KBM-7 (cell line): ENCODE data around the gene FOXP1.
A peak's percentile ranks its signal among the peaks of the same experiment; 100 is the strongest.

ENCODE experiments used
- DNase-seq: peaks from one replicate; pipeline ENCODE4 v3.0.0-alpha.2; 2015
- in situ Hi-C: fragments of 300-500 bp; cut with MboI; formaldehyde crosslinking; loops from 2 replicates; pipeline ENCODE4 v1.14.3; 2020; ENCODE audit warnings: low sequenced_read_pairs, low pct_unique_long_range_greater_than_20kb, mixed read lengths

Gene FOXP1

DNA sequence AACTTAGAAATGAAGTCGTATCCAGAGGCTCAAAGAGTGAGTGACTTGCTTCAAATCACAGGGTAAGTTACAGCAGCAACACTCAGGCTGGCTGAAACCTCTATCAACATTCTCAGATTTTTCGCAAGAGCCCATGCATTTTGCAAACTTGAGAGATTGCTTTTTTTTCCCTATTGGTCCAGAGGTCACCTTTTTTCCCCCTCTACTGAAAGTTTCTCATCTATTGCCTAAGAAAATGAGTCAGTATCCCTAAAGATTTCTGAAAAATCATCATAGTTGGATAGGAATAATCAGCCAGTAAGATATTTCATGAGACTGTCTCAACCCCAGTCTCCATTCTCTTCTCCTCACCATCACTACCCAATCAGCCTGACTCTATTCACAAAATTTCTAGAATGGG lies 410.6 kb downstream of the FOXP1 start:
- in situ Hi-C loops = no loop called here
- no peak for DNase-seq

DNA sequence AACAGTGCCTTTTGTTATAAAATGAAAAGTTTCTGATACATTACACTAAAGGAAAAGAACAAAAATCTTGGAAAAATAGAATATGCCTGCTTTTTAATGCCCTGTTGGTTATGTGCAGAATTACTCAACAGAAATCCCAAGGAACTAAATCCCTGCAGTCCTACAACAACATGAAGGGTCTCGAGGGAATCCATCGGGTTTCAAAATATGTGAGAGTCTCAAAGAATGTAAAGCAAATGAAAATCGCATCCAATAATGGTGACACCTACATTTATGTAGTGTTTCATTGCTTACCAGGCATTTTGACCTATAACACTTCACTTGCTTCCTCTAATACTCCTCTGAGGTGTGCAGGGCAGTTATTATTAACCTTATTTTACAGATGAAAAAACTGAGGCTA lies 411.3 kb downstream of the FOXP1 start:
- DNase-seq = no peak
- in situ Hi-C loops = no loop called here

DNA sequence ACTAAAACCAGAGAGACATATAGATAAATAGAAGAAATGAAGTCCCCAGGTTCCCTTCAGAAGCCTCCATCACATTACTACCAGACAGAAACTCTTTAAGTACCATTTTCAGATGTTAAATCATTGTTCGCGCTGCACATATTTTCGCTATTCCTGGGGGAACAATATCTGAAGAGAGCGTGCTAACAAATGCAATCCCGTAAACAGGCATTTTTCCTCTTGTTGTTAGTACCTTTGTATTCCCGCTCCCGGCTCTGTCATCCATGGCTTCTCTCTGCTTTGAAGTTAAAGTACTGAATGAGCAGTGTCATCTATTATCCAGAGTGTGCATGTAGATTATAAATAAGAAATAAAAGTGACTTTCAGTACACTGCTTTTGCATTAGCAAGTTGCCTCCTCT lies 412.3 kb downstream of the FOXP1 start:
- in situ Hi-C loops = no loop called here
- DNase-seq = no peak

DNA sequence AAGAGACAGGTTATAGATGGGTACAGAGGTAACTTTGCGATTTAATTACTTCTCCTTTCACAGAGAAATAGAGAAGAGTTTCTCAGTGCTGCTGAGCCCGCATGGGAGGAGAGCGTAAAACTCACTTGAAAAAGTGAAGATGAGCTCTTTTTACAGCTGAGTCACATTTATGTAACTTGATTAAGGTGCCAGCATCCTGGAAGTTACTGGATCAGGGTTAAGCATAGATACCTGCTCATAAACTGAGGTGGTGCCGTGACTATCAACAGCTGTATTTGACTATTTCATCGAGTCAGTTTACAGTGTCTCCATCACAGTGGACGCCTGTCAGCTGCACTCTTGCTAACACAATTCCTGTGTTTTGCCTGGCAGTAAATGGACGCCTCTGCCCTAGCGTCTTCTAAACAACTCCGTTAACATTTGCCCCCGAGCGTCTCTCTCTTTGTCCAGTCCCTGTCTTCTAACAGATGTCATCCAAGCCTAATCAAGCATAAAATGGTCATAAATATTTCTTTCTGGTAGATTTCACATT lies 414.6 kb downstream of the FOXP1 start:
- in situ Hi-C loops = no loop called here
- DNase-seq = peak; percentile 34

DNA sequence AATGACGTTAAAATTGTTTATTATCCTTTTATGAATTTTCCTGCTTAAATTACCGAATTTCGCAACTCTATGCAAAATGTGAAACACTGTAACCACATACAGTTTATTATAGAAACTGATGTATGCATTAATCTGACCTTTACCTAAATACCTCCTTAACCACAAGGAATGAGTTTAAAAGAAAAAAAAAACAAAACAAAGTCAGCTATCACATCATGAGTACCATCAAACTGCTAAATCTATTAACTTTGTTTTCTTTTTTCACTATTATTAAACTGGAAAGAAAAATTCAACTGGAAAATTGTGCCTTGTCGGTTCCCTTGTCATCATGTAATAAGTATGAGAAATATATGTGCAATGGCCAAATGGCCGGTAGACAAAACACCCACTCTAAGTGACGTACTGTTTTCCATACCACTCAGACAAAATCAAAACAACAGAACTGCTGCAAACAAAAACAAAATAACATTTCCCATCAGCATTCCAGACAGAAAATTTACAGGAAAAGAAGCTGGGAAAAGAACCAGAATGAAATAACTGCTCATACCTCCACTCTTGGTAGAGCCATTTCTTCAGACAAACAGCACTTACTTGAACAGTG lies 415.3 kb downstream of the FOXP1 start:
- no peak for DNase-seq
- in situ Hi-C loops = no loop called here

DNA sequence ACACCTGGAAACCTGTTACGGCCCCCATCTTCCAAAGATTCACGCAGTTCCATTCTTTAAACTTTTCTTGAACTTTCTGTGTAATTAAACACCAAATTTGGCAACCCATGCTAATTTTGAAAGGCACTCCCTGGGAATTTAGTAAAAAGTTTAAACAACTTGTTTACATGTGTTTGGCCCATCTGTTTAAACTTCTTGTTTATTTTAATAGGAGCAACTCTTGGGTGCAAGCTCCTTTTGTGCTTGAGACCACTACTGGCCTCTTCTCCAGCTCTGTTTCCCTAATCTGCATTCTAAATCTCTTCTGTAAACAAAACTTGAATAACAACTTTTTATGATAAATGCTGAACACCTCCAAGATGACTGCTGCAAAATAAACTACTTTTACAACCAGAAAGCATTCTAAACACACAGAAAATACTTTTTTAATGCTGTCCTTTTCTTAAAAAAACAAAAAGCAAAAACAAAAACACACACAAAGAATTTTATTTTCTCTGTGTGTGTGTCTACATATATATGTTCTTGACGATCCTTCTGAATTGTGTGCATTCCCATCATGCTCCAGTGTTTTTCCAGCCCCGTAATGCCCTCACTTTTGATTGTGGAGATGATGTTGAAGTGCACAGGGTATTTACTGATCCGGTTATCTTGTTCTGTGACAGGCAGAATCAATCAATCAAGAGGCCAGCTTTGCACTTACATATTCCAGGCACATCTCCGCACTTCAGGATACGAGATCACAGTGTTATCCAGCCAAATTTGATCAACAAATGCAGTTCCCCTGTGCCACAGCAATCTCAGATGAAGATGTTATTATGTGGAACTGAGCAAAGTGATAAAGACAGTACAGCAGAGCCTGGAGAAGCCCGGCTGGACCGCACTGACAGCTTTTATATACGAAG lies 416.9 kb downstream of the FOXP1 start:
- DNase-seq = no peak
- in situ Hi-C loops = no loop called here

DNA sequence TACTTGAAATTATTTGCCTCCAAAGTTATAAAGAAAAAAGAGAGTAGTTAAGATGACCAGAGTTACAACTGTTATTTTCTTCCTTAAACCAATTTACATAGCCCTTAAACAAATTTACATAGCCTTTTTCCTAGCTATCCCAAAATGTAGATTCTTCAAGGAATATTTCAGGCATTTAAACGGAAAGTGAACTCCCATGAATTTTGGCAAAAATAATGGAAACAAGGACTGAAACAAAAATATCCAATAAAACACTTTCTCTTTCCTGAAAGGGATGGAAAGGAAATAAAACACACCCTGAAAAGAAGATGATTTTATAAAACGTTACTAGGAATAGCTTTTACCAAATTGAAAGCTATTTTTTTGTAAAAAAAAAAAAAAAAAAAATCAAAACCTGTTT lies 418.6 kb downstream of the FOXP1 start:
- in situ Hi-C loops = no loop called here
- no peak for DNase-seq

DNA sequence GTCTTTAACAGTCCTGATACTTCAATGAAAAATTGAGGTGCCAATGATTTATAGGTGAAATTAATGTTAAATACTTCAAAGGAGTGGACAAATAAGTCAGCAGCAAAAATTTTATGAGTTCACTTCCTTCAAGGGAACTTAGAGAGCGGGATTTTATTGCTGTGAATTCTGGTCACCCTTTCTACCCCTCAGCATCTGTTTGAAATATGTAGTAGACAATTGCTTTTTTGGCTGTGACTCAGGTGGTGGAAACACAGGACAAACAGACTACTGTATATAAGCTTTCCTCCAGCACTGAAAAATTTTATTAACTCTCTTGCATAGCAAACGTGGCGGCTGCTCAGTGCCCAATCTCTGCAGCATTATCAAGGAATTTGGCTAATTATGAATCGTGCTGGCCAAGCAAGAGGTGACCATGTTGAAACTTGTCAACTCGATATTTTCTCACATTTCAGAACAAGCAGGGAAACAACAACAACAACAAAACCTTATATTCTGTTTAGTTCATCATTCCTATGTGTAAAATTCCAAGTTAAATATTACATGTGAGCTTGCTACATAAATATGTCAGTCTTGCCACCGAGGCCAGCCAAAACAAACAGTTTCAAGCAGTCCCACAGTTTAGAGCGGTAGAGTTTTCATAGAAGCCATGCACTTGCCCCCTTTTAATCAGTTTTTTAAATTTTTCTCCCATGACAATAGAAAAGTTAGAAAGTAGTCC lies 420.2 kb downstream of the FOXP1 start:
- no peak for DNase-seq
- in situ Hi-C loops = no loop called here

DNA sequence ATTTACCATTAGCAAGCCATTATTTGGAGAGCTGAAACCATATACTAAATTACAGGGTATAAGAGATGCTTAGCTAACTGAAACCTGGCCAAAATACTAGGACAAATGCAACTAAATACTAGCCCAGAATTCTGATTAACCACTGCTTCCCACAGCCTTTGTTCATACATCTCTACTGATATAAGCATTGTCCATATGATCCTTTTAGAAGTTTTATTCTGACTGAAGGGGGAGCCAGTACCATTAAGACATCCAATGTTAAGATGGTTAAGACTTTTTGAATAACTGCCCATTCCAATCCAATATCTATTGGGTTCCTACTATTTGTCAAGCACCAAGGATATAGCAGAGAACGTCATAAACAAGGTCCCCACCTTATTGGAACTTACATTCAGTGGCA lies 421.3 kb downstream of the FOXP1 start:
- DNase-seq = no peak
- in situ Hi-C loops = no loop called here

DNA sequence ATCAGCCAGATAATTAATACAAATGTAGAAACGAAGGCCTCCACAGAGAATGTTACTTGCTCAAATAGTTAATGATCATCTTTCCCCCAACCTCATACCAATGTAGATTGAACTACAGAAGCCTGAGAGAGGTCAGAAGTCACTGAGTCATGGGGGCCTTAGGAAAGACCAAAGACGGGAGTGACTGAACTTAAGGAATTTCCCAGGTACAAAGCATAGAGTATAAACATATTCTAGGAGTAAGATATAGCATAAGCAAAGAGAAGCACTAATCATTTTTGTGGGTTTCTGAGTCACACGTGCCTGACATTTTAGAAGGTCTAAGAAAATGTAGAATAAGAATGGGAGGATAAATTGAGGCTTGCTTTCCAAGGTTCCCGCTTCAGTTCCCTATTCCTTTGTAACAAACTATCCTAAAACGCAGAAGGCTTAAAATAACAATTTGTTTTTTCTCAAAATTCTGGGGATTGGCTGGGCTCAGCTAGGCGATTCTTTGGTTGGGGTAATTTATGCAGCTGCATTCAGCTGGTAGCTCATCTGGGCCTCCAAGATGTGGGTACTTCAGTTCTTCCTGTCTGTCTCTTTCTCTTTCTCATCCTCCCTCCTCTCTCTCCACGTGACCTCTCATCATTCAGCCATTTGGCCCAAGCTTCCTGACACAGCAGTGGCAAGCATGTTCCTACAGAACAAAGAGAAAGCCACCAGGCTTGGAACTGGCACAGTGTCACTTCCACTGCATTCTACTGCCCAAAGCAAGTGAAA lies 422.6 kb downstream of the FOXP1 start:
- DNase-seq = no peak
- in situ Hi-C loops = no loop called here

DNA sequence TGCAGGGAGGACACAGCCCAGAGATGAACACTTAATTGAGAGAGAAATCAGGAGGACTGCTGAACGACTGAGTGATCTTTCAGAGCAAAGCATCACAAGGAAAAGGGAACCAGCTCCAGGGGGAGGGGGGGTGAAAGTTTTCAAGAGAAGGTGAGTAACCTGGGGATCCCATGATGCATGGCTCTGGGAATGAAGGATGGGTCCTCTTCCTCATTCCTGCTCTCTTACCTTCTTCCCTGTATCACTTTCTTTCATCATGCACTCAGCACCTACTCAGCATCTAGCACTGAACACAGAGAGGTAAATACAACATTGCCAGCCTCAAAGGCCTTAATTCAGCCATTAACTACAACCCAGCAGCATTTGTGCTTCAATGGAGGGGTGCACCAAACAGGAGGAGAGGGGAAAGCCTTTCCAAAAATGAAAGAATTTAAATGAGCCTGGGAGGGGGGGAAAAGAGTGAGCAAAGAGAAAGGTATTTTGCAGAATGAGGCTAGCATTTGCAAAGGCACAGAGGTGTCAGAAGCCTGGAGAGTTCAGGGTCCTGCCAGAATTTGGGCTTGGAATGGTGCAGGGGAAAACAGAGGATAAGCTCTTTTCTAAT lies 427.4 kb downstream of the FOXP1 start:
- DNase-seq = no peak
- in situ Hi-C loops = no loop called here

DNA sequence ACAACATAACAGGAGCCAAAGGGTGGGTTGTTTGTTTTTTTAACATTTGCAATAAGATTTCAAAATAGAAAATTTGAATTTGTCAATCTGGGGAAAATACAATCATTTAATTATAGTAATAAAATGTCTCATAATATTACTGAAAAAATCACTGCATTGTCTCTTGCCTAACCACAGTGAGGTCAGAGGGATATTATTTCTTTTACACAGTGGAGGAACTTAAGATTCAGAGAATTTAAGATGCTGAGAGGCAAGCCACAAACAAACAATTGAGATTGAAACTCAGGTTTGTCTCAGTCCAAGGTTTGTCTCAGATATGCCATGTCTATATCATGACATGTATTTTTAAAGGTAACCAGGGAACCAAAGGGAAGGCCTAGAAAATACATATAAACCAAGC lies 428.7 kb downstream of the FOXP1 start:
- no peak for DNase-seq
- in situ Hi-C loops = no loop called here

DNA sequence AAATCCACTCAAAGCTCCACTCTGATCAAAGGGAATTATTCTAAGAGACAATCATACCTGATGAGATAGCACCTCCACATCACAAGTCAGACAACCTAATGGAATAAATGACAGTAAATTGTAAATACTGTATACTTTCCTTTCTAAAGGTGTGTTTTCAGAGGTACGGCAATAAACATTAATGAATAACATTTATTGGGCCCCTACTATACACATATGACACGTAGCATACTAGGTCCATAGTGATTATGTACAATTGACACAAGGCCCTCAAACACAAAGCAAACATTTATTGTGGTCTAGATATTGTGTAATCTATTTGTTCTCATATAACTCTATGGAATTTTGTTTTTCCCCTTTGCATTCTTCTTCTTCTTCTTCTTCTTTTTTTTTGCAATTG lies 429.8 kb downstream of the FOXP1 start:
- no peak for DNase-seq
- in situ Hi-C loops = no loop called here

DNA sequence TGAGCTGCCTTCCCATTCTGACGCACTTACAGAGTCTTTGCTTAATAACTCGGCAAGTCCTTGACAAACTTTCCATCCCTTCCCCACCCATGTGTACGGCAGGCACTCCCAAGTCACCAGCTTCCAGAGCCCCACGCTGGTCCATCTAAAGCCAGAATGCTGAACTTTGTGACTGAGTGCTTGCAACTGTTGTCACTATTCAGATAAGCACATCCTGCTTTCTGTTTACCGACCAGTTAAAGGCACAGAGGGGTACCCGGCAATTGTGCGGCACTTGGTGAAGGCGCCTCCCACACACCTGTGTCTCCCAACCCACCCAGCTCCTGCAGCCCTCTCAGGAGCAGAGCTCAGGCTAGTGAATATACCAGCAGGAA lies 430.6 kb downstream of the FOXP1 start:
- in situ Hi-C loops = no loop called here
- DNase-seq = no peak

DNA sequence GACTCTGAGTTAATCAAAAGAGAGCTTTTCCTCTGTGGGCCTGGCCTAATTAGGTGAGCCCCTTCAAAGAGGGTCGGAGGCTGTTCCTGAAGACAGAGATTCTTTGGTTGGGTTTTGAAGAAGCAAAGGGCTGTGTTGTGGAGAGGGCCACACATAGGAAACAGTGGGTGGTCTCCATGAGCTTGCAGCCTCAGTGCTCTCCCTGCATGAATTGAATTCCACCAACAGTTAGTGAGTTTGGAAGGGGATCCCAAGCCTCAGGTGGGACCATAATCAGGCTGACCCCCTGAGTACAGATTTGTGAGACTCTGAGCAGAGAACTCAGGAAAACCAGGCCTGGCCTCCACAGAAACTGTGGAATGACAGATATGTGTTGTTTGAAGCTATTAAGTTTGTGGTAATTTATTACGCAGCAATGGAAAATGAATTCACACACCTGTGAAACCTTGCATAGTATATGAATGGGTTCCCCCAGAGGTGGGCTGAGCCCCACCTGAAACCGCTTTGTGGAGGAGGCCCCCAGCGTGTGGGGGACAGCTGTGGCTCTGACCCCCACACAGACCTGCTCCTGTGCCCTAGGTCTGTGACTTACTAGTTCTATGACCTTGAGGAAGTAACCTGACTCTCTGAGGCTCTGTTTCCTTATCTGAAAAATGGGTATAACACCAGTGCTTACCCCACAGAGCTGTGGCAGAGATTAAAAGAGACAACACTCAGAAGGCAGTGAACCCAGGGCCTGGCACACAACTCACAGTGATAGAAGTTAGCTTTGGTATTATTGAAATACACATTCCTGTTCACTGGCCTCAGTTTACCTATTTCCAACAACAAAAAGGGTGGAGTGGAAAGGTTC lies 431.3 kb downstream of the FOXP1 start:
- no peak for DNase-seq
- in situ Hi-C loops = no loop called here

DNA sequence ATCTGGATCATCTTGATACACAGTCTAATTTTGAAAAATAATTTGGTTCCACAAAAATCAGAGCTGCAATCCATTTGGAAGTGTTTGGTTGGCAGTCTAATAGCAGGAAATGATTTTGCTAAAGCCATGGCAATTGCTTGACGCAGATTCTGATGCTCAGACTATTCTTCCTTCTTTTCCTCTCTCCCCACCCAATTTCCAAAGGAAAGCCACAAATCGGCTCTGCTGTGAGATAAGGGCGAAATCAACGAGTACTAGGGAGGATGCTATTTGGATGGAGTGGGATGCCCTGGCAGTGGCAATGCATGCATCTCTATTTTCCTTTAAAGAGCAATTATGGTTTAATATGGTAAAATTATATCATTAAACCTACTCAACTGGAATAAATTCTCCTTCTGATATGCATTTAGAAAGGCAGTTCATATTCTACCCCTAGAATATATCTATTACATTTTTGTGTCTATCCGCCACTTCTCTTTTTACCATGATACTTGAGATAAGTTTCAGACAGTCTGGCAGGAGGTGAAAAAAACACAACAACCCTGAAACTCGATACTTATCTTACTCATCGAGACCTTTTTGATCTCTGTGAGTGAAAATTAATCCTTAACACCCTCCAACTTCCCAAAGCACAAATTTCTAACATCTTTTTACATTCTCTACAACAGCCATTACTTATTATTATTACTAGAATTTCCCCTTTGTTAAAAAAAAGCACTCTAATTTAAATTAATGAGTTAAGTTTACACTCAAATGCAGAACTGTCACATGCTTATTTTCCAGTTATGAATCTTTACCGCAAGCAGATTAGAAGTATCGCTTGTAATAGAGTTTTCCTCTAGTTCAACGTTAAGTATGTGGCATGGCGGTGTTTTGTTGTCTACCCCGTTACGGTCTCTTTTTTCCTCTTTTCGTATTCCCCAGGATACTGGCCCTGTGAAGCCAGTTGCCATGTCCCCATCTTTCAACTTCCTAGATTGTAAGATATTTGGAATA lies 433.3 kb downstream of the FOXP1 start:
- DNase-seq = no peak
- in situ Hi-C loops = no loop called here

DNA sequence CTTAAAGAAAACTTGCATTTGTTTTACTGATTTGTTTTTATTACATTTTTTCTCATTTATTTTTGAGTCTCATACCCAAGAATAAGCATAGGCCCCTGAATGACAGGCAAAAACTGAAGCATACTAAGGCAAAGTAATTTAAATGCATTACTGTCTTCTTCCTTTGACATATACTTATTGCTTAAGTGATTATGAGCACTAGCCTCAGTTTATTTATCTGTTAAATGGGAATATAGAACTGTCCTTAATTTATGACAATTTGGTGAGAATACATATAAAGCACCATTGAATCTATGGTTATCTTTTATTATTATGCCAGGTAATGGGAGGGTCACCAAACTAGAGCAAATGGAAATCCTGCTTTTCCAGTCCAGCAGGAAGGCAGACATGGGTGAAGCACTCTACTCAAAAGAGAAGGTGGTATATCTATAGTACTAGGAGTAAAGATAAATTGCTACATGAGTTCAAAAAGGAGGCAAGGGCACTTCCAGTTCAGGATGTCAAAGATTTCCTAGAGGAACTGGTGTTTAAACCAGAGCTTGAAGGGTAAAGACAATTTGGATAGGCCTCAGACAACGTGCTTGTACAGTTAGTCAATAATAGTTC lies 435.0 kb downstream of the FOXP1 start:
- DNase-seq = no peak
- in situ Hi-C loops = no loop called here
